Measurements from ENCODE around the gene RPGRIP1. TPM values are rescaled to one million over a fixed set of nuclear protein-coding genes. Genes with fewer than 3 reads are reported as not detected.

The RPGRIP1 gene
- total RNA-seq, 1 donor from 2014 or later = 0.29 TPM

DNA sequence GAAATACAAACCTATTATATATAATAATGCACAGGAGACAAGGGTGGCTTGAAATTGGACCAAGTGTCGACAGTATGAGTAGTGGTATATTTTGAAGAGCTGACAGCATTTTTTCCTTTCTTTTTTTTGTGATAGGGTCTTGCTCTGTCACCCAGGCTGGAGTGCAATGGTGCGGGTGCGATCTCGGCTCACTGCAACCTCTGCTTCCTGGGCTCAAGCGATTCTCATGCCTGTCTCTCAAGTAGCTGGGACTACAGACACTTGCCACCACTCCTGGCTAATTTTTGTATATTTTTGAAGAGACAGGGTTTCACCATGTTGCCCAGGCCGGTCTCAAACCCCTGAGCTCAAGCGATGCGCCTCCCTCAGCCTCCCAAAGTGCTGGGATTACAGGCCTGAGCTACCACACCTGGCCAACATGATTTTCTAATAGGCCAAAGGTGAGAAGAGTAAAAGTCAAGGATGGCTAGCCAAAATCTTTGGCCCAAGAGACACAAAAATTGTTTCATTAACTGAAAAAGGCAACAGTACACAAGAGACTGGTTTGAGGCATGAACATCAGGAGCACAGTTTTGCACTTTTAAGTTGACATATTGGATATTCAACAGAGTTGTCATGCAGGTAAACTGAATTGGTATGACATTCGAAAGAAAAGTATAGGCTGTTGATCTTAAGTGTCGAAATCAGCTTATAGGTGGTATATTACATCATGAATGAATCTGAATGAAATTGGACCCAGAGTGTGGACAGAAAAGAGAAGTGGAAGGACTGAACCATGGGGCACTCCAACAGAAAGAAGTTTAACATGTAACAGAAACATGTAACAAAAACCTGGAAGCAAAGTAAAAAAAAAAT is 23.1 kb upstream of the RPGRIP1 start:
- Mint-ChIP-seq H3K4me1 (peaks cover 38% of the 10 kb centered on the region), H3K36me3 (peaks cover 35% of the 10 kb centered on the region), H3K4me3 (no peak overlapping the region), H3K9me3 (no peaks in the 10 kb centered on the region), H3K27ac (peak overlapping the region; percentile 54), H3K27me3 (ENCODE audit: low read depth) (no peaks in the 10 kb centered on the region)
- TF ChIP-seq, protein P1, sequence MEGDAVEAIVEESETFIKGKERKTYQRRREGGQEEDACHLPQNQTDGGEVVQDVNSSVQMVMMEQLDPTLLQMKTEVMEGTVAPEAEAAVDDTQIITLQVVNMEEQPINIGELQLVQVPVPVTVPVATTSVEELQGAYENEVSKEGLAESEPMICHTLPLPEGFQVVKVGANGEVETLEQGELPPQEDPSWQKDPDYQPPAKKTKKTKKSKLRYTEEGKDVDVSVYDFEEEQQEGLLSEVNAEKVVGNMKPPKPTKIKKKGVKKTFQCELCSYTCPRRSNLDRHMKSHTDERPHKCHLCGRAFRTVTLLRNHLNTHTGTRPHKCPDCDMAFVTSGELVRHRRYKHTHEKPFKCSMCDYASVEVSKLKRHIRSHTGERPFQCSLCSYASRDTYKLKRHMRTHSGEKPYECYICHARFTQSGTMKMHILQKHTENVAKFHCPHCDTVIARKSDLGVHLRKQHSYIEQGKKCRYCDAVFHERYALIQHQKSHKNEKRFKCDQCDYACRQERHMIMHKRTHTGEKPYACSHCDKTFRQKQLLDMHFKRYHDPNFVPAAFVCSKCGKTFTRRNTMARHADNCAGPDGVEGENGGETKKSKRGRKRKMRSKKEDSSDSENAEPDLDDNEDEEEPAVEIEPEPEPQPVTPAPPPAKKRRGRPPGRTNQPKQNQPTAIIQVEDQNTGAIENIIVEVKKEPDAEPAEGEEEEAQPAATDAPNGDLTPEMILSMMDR (IDR thresholded peaks at IDR 0.05; ENCODE audit: unreplicated experiment) = no peak
- no peak for DNase-seq (ENCODE audit: low spot score in 2 of 2, unreplicated experiment in 2 of 2)

DNA sequence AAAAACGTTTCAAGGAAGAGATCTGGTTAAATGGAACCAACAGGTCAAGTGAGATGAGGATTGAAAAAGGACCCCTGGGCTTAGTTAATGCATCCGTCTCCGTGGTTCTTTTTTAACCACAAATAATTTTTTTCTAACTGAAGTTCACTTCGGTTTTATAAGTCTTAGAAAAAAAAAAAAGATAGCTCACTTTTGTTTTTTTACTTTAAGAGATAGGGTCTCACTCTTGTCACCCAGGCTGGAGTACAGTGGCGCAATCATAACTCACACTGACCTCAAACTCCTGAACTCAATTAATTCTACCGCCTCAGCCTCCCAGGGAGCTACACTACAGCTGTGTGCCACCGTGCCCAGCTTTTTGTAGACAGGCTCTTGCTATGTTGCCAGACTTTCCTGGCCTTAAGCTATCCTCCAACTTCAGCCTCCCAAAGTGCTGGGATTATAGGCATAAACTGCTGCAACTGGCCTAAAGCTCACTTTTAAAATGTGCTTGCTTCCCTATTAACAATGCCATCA is 22.4 kb upstream of the RPGRIP1 start:
- no peaks in the 10 kb centered on the region for H3K9me3 Mint-ChIP-seq
- H3K4me1 Mint-ChIP-seq = peaks cover 44% of the 10 kb centered on the region
- TF ChIP-seq, protein P1 (IDR thresholded peaks at IDR 0.05; ENCODE audit: unreplicated experiment) = no peak
- no peak overlapping the region for H3K4me3 Mint-ChIP-seq
- no peaks in the 10 kb centered on the region for H3K27me3 Mint-ChIP-seq (ENCODE audit: low read depth)
- peak overlapping the region; percentile 56 for H3K27ac Mint-ChIP-seq
- no peak for DNase-seq (ENCODE audit: low spot score in 2 of 2, unreplicated experiment in 2 of 2)
- peaks cover 37% of the 10 kb centered on the region for H3K36me3 Mint-ChIP-seq

DNA sequence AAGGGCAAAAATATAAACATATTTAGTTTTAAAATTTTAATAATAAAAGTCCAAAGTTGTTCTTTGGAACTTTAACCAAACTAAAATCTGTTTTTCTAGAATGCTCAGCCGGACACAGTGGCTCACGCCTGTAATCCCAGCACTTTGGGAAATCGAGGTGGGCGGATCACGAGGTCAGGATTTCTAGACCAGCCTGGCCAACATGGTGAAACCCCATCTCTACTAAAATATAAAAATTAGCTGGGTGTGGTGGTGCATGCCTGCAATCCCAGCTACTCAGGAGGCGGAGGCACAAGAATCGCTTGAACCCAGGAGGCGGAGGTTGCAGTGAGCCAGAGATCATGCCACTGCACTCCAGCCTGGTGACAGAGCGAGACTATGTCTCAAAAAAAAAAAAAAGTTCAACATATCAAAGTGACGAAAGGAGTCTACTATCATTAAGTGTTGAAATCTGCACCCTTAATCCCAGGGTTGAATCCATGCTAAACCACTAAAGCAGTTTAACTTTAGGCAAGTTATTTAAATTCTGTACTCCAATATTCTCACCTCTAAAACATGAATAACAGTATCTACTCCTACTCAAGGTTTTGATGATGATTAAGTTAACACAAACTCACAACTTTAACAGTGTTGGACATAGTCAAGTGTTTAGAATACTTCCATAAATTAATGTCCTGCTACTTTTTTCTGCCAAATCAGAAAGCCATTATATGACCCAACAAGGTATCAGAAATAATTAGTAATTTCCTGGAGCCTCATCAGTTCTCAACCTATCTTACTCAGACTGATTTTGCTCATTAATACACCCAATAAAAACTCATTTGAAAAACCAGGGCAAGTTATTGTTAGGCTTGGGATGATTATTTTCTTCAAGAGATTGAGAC is 21.6 kb upstream of the RPGRIP1 start:
- DNase-seq (ENCODE audit: low spot score in 2 of 2, unreplicated experiment in 2 of 2) = no peak
- TF ChIP-seq, protein P1 (IDR thresholded peaks at IDR 0.05; ENCODE audit: unreplicated experiment) = no peak
- Mint-ChIP-seq H3K9me3 (no peaks in the 10 kb centered on the region), H3K4me1 (peaks cover 52% of the 10 kb centered on the region), H3K27ac (peak overlapping the region; percentile 13), H3K36me3 (peaks cover 39% of the 10 kb centered on the region), H3K4me3 (no peak overlapping the region), H3K27me3 (ENCODE audit: low read depth) (no peaks in the 10 kb centered on the region)

DNA sequence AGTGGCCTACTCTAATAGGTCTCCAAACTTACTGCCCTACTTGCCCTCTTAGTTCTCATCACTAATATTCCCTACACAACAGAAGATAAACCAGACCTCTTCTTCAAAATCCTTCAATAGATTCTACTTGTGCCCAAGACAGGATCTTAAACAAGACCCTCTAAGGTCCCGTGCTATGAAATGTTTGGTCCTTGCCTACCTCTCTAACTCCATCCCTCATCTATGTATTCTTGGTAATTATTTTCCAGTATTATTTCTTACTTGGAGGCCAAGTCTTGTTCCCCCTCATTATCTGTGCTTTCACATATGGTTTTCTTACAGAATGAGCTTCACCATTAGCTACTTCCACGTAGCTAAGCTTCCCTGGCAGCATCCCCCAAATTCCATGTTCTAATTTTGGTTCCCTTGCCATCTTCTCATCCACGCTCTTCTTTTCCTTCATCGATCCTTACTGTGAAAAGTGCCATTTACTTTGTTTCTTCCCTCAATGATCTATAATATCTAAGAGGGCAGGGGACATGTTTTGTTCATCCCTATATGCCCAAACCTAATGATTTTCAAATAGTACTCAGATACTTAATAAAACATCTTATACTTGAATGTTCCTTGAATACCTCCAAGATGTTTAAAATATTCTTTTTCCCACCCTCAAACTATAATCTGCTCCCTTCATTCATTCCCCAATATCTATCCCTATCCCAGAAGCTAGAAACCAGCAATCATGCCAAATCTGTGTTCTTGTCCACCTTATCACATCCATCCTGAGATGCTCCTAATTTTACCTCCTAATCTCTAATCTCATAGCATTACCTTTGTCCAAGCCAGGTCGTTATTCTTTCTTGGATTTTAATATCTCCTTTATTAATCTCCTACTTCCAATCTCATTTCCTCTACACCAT is 20.7 kb upstream of the RPGRIP1 start:
- peaks cover 47% of the 10 kb centered on the region for H3K36me3 Mint-ChIP-seq
- H3K4me3 Mint-ChIP-seq = no peak overlapping the region
- no peaks in the 10 kb centered on the region for H3K9me3 Mint-ChIP-seq
- TF ChIP-seq, protein P1 (IDR thresholded peaks at IDR 0.05; ENCODE audit: unreplicated experiment) = no peak
- H3K4me1 Mint-ChIP-seq = peaks cover 61% of the 10 kb centered on the region
- H3K27ac Mint-ChIP-seq = peak overlapping the region; percentile 13
- DNase-seq (ENCODE audit: low spot score in 2 of 2, unreplicated experiment in 2 of 2) = no peak
- H3K27me3 Mint-ChIP-seq (ENCODE audit: low read depth) = no peaks in the 10 kb centered on the region

DNA sequence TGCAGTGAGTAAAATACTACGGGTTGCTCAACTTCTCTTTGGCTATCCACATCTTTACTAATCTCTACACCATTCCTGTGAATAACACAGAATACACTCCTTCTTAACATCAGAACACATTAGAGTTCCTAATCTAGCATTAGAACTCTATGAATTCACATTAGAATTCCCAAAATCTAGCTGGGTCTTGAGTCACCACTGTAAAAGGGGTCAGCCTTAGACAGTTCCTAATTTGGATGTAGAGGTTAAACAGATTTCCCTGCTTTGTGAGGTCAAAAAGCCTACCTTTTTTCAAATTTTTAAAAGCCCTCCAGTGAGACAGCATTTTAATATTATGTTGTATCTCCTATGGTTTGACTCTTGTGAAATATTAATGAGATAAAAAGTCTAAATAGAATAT is 18.1 kb upstream of the RPGRIP1 start:
- no peaks in the 10 kb centered on the region for H3K27me3 Mint-ChIP-seq (ENCODE audit: low read depth)

More for the DNA sequence above, 18.1 kb upstream of the RPGRIP1 start:
- Mint-ChIP-seq H3K9me3 (no peaks in the 10 kb centered on the region), H3K27ac (no peak overlapping the region), H3K4me3 (no peak overlapping the region), H3K4me1 (peaks cover 76% of the 10 kb centered on the region), H3K36me3 (peaks cover 56% of the 10 kb centered on the region)
- DNase-seq (ENCODE audit: low spot score in 2 of 2, unreplicated experiment in 2 of 2) = no peak
- TF ChIP-seq, protein P1 (IDR thresholded peaks at IDR 0.05; ENCODE audit: unreplicated experiment) = no peak

Measured in mesothelial cell of epicardium (in vitro differentiated cells).